GM19025 (cell line): ENCODE measurements around the gene ENGASE.
A peak's percentile ranks its signal among the peaks of the same experiment; 100 is the strongest.
"Not testable (repeated sequence)": the region's sequence is repeated elsewhere in the genome, so short reads cannot be mapped to it uniquely, and the experiment has no call there.

Experiments used
- ATAC-seq: cut with Tn5 transposase; IDR thresholded peaks from one replicate; pipeline ENCODE4 v1.9.1; 2021; ENCODE audit warnings: mild to moderate bottlenecking, low read depth, moderate library complexity; ENCODE audit not compliant: unreplicated experiment

Gene ENGASE, protein sequence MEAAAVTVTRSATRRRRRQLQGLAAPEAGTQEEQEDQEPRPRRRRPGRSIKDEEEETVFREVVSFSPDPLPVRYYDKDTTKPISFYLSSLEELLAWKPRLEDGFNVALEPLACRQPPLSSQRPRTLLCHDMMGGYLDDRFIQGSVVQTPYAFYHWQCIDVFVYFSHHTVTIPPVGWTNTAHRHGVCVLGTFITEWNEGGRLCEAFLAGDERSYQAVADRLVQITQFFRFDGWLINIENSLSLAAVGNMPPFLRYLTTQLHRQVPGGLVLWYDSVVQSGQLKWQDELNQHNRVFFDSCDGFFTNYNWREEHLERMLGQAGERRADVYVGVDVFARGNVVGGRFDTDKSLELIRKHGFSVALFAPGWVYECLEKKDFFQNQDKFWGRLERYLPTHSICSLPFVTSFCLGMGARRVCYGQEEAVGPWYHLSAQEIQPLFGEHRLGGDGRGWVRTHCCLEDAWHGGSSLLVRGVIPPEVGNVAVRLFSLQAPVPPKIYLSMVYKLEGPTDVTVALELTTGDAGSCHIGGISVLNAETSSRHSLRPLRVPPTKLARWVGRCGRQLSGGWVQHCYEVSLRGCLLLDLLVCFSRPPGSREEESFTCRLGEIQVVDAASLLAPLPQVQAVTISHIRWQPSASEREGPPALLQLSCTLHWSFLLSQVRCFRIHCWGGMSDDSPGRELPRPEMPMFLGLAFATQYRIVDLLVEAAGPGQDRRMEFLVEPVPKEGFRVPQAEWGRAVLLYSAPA

DNA sequence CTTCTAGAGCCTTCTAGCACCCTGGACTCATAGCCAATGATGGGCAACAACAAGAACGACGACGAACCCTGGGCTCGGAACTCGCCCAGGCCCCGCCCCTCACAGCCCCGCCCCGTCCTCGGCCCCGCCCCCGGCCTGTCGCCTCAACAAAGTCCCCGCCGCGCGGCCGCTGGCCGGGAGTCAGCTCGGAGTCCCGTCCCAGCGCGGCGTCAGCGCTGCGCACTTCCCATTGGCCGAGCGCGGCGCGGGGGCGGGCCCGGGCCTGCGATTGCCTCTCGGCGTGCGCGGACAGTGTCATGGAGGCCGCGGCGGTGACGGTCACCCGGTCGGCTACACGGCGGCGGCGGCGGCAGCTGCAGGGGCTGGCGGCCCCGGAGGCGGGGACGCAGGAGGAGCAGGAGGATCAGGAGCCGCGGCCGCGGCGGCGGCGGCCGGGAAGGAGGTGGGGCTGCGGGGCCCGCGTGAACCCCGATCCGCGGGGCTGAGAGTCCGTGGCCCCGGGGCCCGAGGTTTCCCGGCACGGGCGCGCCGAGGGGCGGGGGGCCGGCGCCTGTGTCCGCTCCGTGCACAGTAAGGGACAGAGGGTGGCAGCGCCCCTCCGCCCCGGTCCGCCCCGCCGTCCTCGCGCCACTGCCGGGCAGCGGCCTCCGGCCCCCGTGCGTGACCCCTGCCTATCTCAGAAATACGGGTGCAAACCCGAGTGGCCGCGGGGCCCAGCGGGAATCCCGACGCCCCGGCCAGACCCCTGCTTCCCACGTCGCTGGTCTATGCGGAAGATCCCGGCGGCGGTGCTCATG lies at the start of gene ENGASE:
Gene ENGASE, plus strand, starts transcription at position 176 of the 797 bp plus-strand sequence. Its CDS starts 121 bp downstream, at position 297.
- peak; percentile 95 for ATAC-seq

DNA sequence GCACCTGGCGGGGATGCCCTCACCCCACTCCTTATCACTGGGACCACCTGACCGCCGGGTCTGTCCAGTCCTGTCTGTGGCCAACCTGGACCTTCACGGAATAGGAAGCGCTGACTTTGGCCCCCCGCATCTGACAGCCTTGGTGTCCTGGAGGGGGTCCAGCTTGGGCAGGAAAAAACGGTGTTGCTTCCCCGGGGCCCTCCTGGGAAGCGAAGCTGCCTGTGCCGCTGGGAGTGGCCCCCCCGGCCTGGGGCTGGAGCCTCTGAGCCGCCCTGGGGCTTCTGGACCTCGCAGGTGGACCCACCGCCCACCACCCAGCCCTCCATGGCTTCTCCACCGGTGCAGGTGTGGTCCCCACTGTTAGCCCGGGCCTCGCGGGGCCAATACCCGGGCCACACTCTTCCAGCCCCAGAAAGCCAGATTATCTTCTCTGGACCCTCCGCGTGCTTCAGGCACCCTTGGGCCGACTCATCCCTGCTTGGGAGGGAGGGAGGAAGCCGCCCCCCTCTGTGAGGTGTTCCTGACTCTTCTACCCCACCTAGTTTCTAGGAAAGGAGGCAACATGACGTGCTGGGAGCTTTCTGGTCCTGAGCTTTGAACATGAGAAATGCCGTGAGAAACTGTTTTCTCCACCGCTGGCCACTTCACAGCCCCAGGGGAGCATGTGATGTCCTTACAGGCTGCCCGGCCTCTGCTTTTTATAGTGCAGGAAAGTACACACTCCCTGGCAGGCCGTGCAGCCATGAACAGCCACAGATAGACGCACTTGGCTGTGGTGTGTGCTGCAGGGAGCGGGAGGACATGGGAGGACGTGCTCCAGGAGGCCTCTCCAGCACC lies 49.5 kb upstream of the ENGASE start:
- ATAC-seq, result no peak

- no peak for ATAC-seq
Observed at GRCh38 chr17:79026376-79027273, 48.0 kb upstream of the ENGASE start.

DNA sequence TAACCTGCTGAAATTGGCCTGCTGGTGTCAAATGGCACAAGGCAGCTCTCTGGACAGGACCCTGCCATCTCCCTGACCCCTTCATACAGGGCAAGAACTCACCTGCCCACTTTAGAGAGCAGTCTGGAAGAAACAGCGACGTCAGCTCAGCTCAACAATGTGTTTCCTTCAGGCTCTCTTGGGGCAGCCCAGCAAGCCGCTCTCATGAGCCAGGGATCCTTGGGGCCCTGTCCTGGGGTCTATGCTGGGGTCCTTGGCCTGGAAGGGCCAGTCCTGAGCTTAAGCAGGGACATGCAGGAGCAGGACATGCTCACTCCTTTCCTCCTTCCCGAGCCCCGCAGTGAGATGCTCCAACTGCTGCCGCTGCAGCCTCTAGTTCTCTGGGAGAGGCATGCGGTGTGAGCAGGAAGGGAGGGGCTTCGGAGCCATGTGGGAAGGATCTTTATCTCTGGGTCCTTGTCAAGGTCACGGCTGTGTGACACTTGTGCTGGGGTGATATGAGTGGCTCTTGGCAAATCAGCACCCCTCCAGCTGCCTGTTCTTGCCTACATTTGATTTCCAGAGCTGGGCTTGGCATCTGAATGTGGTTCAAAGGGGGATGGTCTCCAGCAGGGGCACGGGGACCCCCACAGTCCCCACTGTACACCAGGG lies 47.2 kb upstream of the ENGASE start:
- no peak for ATAC-seq

GRCh38 chr17:79027925-79028491 lies 46.6 kb upstream of the ENGASE start:
- no peak for ATAC-seq

GRCh38 chr17:79028496-79029326 lies 45.9 kb upstream of the ENGASE start:
- ATAC-seq, result no peak

- no peak for ATAC-seq
Observed at GRCh38 chr17:79029327-79030009, 45.2 kb upstream of the ENGASE start.

DNA sequence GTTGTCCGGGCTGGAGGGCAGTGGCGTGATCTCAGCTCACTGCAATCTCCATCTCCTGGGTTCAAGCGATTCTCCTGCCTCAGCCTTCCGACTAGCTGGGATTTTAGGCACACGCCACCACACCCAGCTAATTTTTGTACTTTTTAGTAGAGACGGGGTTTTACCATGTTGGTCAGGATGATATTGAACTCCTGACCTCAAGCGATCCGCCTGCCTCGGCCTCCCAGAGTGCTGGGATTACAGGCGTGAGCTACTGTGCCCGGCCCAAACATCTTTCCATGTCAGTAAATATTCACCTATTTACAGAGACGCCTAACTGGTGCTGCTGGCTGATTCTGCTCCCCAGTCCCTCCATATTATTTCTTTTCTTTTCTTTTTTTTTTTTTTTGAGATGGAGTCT lies 44.0 kb upstream of the ENGASE start:
- ATAC-seq, result not testable (repeated sequence)

DNA sequence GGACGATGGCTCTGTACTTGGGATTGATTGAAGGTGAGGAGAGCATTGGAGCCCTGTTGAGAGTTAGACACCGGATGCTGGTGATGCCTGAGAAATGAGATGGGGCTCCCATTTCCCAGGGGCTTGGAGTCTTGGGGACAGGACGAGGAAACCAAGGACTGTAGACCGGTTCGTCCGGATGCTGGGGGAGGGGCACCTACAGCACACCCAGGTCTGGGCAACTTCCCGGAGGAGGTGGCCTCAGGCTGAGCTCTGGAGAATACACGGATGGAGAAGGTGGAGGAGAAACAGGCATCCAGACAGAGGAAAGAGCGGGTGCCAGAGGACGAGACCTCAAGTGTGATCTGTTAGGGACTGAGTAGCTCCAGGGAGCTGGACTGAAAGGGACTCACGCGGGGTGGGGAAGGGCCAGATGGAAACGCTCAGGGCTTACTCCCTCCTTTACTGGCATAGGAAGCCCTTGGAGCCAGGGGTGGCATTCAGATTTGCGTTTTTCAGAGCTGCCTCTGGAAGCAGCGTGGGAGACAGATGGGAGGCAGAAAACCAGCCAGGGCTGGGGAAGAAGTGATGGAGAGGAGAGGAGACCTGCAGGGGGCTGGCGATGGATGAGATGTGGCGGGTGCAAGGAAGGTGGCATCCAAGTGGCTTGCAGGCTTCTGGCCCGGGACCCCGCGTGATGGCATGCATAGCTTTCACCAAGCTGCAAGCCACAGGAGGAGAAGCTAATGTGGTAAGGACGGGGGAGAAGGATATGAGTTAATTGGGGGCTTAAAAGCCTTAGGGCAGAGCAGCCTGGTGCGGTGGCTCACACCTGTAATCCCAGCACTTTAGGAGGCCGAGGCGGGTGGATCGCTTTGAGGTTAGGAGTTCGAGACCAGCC lies 42.4 kb upstream of the ENGASE start:
- no peak for ATAC-seq

GRCh38 chr17:79033046-79033616 lies 41.5 kb upstream of the ENGASE start:
- no peak for ATAC-seq

- ATAC-seq, result no peak
Observed at GRCh38 chr17:79033741-79034501, 40.7 kb upstream of the ENGASE start.

DNA sequence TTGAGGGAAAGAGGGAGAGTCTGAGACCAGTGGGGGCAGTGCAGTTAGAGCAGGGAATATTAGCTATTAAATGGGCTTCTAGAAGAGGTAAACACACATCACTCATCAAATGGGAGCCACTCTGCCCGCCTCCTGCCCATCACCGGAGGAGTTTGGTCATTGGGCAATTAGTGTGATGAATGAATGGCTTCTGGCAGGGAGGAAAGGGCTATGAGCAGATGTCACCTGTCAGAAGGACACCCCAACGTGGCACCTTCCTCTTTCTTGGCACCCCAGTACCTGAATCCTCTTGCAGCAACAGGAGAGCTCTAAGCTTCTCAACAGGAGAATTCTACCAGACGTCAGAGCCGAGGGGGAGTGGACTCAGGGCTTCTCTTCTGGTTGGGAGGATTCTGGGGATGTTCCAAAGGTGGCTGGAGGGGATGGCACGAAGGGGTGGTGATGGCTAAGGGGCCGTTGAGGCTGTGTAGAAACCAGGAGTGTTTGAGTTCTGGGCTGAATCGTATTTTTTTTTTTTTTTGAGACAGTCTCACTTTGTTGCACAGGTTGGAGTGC lies 39.6 kb upstream of the ENGASE start:
- ATAC-seq, result no peak

DNA sequence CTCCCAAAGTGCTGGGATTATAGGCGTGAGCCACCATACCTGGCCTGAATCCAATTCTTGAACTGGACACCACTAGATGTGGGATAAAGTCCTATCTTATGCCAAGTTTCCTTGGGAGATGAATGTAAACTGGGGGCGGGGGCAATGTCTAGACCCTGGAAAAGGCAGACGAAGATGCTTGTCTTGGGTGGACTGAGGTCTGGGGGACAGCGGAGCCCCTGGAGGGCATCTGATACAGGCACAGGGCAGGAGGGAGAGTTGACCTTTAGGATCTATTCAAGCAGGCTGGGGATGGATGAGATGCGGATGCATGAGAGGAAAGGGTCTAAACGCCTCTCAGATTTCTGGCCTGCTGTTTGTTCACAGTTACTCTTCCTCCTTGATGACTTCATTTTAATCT lies 38.9 kb upstream of the ENGASE start:
- no peak for ATAC-seq

- ATAC-seq, result no peak
Observed at GRCh38 chr17:79036181-79036580, 38.4 kb upstream of the ENGASE start.

GRCh38 chr17:79036596-79036995 lies 38.0 kb upstream of the ENGASE start:
- no peak for ATAC-seq
